GM21786 (cell line): Measurements from ENCODE around the gene ICE1.
"Not testable (repeated sequence)": the region's sequence is repeated elsewhere in the genome, so short reads cannot be mapped to it uniquely, and the experiment has no call there.

Source experiments
- ATAC-seq: cut with Tn5 transposase; IDR thresholded peaks from one replicate; pipeline ENCODE4 v1.9.1; 2021; ENCODE audit not compliant: unreplicated experiment

Gene ICE1

DNA sequence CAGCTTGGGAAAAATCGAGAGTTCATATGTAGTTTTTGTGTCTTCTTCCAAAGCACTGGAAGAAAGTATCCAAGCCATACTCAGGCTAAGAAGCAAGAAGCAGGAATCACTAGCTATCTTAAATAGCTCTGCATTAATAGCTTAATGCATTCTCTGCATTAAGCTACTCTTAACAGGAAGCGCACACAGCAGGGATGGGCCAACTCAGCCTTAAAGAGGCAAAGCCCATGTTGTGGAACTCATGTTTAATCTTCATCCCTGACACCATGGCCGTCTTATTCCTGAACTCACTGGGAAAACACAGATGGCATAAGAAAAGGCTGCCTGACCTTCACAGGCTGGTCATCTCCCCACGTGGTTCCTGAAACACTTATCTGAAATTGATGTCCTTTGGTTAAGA lies 18.7 kb upstream of the ICE1 start:
- no peak for ATAC-seq

DNA sequence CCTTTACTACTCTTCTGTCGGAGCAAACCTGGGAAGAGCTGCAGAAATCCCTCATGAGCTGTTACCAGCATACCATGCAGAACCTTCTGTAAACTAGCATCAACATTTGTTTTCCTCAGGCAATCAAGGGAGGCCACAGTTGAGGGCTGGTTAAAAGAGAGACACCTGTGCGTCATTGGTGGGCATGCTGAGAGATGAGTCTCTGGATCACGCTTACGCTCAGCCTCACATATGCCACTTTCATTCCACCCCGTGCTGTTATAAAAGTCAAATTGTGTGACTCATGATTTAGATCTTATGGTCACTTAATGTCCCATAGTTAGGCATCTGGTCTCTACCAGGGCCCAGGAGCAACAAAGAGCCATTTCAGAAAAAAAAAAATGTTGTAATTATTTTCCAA lies 18.1 kb upstream of the ICE1 start:
- ATAC-seq, result no peak

DNA sequence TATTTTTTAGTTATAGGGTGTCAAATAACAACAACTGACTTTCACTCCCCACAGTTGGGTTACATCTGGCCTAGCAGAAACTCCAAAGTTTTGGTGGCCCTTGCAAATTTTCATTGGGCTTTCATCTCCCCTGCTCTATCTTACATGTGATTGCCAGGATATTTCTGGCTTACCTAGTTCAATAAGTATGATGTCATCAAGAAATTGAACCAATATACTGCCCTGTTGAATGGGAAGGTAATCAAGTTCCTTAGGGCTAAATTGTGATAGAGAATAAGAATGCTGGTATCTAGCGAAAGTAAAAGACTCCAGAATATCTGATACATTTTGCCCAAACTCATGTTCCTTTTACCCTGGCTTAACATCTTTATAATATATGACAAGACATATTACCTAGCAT lies 17.0 kb upstream of the ICE1 start:
- ATAC-seq, result no peak

DNA sequence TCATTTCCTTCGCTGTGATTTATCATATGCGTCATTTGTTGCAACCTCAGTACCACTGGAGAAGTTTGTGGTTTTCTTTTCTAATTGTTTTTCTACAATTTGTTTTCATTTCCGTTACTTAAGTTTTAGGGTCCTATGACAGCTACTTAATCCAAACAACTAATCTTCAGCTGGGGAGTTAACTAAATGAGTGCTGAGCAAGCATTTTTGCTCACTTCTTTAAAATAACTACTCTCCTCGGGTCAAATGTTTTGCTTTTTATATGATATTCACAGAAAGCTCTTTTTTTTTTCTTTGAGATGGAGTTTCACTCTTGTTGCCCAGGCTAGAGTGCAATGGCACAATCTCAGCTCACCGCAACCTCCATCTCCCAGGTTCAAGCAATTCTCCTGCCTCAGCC lies 14.6 kb upstream of the ICE1 start:
- ATAC-seq, result no peak

DNA sequence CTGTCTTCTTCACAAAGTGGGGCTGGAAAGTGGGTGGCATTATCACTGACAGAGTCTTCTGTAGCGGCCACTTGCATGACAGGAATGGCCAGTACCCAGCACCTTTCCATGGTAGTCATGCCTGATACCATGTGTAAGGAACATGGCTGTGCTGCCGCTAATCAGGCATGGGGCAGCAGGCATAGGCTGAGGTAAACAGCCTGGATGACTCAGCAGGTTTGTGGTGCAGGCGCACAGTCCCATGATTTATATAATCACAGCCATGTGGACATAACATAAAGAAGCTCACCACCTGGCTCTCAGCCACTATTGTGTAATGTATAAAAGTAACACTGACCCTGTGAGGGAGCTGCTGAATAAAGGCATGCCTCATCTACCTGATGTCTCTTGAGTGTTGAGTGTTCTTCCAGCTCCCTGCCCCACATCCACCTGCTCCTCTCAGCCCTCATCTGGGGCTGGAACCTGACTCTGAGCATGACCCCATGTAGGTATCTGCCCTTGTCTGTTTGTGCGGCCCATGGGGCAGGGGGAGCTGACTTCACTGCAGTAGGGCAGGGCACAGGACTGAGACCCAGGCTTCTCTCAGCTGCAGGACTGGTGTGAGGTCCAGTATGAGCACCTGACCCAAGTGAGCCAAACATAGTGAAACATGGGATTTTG lies 13.2 kb upstream of the ICE1 start:
- ATAC-seq, result no peak

DNA sequence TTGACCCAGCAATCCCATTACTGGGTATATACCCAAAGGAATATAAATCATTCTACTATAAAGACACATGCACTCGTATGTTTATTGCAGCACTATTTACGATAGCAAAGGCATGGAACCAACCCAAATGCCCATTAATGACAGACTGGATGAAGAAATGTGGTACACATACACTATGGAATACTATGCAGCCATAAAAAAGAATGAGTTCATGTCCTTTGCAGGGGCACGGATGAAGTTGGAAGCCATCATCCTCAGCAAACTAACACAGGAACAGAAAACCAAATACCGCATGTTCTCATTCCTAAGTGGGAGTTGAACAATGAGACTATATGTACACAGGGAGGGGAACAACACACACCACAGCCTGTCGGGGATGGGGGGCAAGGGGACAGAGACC lies 8.6 kb upstream of the ICE1 start:
- not testable (repeated sequence) for ATAC-seq

DNA sequence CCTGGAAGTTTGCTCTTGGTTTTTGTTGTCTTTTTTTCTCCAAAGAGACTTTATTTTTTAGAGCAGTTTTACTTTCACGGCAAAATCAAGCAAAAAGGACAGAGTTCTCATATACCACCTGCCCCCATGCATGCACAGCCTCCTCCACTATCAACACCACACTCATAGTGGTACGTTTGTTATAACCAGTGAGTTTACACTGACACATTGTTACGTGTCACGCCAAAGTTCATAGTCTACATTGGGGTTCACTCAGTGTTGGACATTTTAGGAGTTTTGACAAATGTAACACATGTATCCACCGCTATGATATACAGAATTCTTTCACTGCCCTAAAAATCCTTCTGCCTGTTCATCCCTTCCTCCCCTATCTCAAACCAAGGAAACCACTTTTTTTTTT lies 7.5 kb upstream of the ICE1 start:
- ATAC-seq, result no peak

DNA sequence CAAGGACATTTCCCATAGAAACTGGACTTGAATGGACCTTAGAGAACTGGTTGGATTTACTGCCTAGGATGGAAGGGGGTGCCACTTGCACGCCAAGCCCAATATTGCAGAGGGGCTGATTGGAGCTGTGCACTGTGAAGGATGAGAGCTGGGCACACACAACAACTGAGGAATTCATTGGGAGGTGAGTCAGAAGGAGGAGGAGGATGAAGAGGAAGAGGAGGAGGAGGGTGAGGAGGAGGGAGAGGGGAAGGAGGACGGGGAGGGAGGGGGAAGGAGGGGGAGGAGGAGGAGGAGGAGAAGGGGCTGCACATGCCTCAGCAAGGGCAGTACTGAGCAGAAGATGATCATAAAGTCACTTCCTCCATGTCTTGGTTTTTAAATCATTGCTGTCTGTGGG lies 5.7 kb upstream of the ICE1 start:
- no peak for ATAC-seq

DNA sequence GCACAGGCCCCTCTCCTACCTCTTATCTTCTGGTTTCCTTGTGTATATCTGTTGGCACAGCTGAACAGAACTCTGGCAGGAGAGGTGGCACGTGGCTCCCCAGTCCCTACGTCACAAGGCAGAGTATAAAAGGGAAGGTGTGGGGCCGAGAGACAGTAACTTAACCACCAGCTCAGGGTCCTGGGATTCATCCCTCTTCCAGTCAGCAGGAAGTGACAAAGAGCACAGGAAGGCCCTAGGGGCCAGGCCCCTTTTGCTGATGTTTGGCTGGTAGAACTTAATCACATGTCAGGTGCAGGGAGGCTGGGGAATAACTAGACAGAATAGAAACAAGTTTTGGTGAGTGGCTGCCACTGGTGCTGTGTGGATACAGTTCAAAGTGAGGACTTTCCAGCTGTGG lies 4.5 kb upstream of the ICE1 start:
- no peak for ATAC-seq

DNA sequence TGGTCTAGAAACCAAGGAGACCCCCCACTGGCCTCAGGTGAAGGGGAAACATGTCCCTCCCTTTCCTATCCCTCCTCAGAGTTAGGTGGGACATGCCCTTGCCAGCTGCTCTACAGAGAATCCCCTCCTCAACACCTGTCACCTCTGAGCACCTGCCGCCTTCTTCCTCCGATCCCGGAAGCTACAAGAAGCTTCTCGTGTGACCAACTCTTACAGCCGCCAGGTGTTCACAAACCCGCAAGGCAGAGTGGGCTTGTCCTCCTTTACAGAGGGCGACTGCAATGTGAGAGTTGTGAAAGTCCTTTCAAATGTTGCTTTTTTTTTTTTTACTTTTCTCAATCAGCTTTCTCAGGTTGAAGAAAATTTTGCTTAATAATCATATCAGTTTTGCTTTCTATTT lies 3.7 kb upstream of the ICE1 start:
- no peak for ATAC-seq

DNA sequence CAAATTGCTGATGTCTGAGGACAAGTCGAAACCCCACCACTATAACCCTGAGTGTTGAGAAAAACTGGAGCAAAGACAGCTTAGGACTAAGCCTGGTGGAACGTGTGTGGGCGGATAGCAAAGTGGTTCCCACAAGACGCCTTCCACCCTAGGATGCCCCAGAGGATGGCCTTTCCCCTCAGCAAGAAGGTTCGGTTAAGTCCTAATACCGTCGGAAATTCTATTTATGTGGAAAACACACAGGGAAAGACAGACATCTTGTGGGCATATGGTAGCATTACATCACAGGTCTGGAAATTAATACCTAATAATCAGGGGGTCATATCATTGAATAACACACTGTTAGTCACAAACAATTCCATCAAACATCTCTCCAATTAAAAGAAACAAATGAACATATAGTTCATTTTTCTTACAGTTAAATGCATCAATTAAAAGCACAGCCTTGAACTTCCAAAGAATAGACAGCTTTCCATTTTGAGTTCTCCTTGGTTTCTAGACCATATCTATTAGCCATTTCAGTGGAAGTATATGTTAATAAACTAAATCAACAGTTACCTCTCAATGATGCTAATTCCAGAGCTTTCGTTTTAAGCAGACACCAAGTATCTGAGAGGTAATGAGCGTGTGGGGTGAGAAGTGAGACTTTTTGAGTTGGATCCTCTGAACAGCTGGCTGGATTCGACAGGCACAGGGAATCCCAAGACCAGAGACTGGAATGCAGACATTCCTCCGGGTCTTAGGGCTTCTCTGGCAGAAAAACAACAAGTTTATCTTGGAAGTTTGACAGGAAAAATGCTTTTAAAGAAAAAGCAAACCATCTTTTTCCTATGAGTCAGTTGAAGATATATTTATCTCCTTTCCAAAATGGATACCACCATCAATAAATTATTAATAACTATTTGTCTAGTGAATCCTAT lies 2.9 kb upstream of the ICE1 start:
- ATAC-seq, result no peak

DNA sequence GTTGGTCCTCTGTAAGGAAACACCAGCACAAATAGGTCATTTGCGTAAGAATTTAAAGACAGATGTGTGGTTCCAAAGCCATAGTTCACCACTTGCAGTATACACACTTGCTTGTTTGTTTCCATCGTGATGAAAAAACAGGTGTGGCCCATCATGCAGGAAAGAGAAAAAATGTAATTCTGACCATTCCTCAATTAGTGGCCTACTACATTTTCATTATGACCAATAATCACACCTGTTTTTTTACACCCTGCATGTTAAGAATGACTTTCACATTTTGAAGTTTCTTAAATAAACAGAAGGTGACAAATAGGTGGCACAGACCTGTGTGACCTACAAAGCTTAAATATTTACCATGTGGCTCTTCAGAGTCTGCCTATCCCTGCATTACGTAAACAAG lies 2.2 kb upstream of the ICE1 start:
- no peak for ATAC-seq

DNA sequence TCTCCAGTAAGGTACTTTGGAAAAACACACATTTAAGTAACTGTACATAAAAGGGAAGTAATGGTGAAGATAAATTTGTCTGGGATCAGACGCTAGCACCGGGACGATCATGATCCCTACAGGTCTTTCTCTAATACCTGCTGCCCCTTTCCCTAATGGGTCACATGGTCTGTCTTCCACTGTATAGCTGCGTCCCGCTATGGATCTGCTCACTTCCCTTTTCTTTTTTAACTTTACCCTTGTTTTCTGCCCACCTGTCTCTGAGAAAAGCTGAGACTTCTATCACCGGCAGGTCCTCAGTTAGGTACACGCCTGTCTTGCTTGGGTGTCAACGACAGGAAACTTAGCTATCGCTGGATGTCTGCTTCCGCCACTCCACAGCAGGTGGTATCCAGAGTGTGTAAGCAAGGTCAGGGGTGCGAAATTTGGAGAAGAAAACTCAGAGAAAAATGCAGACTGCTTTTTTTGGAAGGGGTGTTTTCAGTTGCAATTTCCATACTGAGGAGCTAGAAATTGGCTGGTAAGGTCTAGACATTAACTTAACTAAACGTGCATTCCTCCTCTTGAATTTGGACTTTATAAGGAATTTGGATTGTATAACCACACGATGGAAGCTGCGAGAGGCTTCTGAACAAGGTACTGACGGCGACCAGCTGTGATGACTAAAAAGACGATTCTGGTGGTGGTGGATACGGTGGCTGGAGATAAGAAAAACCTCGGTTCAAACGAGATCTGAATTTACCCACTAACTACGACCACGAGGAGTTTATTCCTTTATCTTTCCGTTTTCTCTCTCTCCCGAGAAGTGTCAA lies 1.1 kb upstream of the ICE1 start:
- ATAC-seq, result peak; percentile 0

DNA sequence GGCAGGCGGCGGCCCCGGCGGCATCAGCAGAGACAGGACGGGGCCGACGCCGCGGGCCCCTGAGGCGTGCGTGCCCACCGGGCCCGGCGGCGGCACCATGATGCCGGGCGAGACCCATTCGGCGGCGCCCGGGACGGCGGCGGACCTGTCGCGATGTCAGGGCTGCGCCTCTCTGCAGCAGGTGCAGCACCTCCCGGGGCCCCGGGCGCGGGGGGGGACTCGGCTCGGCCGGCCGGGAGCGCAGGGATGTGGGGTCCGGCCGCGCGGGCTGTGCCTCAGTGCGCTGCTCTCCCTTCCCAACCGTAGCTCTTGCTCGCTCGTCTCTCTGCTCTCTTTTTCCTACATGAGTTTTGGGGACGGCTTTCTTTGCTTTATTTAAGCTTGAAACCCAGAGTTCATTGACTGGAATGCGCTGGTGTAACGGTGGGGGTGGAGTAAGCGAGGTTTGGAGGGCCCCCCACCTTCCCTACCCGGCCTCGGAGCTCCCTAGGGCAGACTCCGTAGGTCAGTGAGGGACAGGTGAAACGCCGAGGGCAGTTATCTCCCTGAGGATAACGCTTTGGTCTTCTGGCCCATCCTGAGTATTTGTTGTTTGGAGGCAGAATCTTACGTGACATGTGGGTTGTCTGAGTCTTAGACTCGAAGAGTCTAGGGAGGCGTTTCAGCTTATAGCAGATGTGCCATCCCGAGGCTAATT lies 490 bp downstream of the ICE1 start:
- peak; percentile 1 for ATAC-seq

DNA sequence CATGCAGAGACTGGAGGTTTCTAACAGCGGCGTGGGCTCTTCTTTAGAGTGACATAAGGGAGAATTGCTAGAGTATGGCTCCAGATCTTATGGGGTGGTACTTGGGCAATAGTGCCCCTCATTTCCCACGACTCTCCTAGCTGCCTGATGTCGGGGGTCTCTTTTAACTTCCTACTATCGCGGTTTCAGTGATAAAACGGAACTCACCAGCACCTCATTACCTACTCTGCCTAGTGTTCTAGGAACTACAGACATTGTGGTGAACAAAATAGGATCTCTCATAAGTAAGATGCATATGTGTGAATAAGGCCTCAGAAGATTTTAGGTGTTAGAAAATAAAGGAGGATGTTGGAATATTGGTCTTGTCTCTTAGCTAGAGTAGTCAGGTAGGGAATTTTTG lies 1.1 kb downstream of the ICE1 start:
- no peak for ATAC-seq

DNA sequence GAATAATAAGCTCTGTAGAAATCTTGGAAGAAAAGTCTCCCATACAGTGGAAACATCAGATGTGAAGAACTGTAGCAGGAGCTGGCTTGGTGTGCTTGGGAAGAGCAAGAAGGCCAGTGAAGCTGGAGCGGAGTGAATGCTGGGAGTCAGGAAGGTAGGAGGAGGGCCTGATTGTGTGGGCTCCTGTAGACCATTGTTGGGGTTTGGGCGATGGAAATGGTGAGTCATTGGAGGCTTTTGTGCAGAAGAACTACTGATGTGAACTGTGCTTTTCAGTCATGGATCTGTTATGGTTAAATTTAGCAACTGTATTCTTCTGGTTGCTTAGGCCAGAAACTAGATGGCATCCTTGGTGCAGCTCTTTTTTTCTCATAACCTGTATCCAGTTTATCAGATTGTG lies 2.3 kb downstream of the ICE1 start:
- ATAC-seq, result no peak

DNA sequence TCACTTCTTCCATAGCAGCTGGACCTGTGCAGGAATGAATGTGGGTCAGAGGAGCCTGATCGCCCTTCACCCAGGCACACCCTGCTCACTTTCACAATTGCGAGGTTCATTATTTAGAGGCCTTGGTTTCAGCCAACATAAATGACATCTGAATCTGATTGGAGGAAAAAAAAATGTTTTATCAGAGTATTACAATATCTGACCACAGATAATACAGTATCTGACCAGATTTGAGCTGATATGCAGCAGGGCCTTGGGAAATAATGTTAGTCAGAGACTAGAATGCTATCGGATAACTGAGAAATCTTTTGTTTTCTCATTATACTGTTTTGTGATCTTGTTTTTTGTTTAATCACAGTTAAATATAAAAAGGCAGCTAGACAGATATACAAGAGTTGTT lies 7.7 kb downstream of the ICE1 start:
- no peak for ATAC-seq

DNA sequence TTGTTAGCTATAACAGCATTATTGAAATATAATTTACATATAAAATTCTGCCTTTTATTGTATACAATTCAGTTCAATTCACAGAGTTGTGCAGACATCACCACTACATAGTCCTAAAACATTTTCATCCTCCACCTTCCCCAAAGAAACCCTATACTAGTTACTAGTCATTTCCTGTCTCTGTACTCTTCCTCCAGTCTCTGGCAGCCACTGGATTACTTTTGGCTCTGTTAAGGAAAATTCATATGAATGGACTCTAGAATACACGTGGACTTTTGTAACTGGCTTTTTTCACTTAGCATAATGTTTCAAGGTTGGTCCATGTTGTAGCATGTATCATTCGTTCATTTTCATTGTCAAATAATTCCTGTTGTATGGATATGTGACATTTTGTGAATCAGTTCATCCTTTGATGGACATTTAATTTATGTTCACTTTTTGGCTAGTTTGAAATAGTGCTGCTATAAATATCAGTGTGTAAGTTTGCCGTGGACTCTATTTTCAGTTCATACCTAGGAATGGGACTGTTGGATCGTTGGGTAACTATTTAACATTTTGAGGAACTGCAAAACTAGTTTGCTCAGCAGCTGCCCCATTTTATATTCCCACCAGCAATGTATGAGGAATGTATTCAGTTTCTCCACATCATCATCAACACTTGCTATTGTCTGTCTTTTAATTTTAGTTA lies 9.7 kb downstream of the ICE1 start:
- no peak for ATAC-seq

DNA sequence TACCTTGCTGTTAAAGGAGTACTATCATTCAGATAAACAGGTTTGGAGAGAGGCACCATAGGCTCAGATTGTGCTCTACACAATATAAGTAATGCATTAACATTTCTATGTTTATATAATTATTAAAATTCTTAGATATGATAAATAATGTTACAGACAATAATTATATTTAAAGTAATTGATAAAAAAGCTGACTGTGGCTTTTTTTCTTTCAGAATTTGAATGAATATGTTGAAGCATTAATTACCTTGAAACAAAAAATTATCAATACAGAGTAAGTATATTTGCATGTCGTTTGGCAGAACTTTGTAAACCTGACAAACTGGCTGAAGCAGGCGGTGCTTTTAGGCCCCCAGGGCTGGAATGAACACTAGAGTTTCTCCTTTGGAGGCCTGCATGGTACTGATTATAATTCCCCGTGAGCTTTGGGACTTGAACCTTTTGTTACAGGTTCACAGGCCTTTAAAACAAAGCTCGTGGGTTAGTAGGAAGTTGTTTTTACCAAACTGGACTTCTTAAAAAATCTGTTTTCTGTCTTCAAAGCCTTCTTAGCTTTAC lies 13.8 kb downstream of the ICE1 start:
- ATAC-seq, result no peak
